ENCODE measurements around the gene HOXC11. TPM values are rescaled to one million over a fixed set of nuclear protein-coding genes. Genes with fewer than 3 reads are reported as not detected.

Gene HOXC11
- not detected for total RNA-seq

DNA sequence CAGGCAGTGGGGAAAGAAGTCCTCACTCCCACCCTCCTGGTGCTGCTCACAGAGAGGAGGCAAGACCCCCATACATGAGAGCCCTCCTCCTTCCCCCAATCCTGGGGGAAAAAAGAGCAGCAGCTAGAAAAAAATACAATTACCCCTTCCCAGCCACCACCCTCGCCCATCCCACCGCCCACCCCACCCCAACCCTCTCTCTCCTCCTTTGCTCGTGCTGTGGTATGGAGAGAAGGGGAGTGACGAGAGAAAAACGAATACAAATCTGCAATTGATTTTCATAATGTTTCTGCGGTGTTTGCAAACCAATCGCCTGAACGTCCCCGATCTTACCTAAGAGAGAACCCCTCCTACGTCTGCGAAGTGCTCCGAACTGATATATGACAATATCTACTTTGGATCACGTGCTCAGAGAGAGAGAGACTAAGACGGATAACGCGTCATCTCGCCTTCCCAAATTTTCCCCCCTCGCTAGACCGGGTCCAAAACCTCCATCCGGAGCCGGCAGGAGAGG, at the start of gene HOXC11:
Gene HOXC11, plus strand, starts transcription at position 405 of the 514 bp plus-strand sequence. CDS start 116 bp downstream, outside the sequence.
- no peak for DNase-seq

DNA sequence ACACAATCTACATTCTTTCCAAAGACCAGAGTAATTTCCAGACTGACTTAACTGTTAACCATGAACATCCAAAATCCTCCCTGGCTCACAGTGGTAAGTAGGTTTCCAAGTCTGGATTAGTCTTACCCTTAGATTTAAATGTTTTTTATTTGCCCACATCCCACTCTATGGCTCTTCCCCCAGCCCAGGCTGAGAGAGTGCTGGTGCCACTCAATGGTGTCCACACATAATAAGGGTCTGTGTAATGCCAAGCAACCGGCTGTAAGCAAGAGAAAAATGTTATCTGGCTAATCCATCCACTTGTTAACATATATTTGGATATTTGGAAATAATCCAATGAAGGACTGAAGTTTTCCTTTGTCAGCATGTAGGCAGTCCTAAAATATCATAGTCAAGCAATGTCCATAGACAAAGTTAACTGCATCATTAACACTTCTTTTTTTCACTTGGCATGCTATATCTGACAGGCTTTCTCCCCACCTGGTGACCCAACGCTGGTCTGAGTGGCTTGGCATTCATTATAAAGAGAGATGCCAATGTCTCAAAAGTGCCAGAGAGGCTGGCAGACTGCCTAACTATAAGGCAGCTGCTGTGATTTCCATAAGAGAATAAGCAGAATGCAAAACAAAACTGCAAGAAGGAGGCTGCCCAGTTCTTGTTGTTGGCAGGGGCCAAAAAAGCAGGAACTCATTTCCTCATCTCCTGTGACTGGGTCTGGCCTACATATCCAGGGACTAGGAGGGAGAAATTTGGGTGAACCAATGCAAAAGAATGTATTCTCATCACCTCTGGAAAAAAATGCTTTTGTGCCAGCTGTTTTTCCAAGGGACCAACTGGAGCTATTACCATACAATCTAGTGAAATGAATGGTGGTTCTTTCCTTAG, 48.2 kb upstream of the HOXC11 start:
- DNase-seq = peak; percentile 89

DNA sequence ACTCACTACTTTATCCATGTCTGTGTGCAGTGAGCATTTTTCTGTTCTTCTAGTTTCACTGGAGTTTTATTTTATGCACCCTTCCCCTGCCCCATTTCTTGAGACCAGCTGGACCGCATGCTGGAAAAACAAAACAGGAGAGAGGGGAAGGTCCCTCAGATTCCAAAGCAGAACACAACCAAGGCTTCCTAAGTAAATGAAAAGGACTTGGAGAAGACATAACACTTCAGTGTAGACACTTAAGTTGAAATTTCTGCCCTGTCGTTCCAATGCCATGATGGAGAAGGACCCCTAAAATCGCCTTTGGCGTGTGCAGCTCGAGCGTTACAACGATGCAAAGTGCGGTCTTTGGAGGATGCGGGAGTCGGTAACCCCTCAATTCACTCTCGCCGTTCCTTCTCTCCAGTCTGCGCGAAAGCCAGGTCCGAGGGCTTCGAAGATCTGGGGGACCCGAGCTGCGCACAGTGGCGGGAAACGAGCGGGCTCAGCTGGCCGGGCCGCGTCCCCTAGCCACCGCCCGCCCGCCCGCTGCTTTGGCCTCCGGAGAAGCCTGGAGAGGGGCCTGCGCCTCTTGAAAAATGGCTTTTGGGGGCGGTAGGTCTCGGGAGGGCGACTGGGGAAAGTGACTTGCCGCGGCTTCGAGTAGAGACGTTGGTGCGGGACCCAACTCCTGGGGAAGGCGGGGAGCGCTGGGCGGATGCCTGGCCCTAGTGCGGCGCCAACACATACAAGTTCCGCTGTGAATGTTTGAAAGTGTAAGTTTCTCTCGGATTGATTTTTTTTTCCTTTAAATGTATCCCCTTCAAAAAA, 45.5 kb upstream of the HOXC11 start:
- no peak for DNase-seq

DNA sequence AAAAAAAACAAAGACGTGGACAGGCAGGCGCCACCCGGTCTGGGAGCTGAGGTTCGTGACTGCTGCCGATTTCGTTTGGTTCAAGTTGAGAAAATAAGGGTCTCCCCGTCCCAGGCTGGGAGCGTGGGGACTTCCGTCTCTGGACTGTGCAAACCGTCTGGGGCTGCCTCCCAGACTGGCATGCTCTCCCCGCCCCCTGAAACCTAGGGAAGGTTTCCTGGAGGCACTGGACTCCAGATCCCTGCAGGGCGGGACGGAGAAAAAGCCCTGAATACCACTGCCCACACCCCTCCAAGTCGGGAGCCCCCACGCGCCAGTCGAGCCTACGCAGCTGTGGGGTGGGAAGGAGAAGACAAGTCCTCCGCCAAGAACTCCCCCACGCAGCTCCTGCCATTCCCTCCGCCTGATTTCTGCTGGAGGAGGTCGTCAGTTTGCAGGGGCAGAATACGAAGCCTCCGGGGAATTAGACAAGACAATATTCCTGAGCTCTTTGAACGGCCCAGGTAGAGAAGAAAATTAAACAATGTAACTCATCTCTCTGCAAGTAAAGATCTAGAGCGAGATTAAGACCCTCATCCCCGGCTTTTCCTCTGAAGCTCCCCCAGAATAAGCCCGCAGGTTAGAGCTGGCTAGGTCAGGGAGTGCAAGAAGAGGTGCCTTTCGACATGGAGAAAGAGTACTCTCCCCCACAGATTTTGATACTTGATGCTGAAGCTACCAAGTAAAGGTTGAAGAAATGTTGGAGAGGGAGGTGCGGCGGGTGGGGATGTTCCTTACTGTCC, 44.7 kb upstream of the HOXC11 start:
- DNase-seq = no peak

DNA sequence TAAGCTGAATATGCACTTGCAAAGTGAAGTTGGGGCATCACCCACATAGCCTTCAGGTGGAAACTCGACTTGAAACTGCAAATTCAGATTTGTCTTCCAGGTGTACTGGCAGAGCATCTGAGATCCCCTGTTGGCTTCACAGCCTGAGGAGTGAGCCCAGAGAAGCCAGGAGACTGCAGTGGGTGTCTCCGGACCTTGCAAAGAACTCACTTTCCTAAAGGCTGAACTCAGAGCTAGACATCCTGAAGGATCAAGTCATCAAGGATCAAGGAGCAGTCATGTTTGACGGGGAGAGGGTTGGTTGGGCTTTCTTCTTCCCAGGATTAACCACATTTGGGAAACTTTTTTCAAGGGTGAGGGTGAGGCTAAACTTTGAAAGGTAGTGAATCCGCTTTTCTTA, 43.4 kb upstream of the HOXC11 start:
- no peak for DNase-seq

DNA sequence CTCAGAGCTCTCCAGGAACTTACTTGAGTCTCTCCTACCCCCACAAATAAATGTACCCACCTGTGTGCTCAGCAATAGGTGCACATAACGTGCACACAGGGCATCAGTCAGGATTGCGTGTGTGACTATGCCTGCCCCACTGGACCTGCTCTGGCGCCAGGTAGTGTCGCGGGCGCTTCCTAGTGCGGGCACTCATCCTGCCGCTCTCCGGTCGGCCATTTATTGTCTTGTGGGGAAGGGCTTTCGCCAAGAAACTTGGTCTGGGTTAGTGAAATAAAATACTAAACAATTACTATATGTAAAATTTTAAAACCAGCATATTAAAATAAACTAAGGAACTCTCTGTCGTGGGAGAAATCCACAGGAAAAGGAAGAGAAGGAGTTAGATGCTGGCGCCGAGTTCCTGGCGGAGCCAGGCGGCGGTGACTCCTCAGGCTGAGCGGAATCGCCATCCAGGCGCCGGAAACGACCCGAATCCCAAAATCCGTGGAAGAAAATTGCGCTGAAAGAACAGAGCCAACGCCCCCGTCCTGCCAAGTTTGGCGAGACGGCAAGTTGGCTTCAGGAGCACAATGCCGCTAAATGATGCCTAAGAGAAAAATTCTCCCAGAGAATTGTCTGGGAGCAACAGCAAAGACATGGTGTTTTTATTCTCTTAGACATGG, 42.2 kb upstream of the HOXC11 start:
- DNase-seq = no peak

DNA sequence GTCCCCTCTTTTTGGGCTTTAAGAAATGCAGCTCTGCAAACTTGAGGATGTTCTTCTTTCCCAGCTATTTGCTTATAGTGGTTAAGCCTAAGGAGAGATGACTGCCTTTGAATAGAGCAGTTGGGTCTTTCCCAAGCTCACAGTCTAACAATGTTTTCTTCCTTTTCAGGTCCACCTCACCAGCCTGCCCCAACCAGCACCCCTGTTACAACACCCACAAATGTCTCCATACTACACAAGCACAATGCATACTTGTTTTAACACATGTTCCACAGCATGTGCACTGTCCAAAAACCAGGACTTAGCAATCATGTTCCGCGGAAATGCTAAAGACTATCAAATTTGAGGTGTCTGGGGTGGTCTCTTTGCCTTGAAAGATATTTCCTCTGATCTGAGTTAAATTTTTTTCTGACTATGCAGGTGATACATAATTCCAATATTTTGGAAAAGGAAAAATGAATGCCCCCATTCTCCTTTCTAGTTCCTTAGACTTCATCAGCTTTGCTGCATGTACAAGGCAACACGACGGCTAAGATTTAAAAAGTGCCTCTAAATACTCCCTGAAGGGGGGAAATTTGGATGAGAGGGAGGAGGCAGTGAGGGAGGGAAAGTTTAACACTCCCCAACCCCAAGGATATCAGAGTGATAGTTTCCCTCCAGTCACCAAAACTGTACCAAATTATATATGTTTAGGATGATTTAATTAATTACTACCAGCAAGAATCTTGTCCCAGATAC, 40.9 kb upstream of the HOXC11 start:
- no peak for DNase-seq

DNA sequence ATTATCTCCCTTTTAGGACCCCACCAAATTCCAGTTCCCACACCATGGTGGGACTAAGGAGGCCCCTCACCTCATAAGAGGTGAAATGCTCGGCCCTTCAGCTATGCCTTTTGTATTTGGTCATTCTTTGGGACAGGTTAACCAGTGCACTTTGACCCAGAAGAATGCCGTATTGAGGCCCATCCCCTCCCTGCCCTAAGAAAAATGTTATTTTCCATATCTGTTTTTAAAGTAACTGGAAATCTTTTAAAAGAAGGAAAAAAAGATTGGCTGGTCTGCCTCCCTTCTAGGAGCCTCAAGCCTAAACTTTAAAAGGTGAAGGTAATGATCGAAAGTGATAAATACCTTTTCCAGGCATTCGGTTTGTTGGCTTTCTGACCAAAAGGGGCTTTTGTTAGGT, 40.0 kb upstream of the HOXC11 start:
- no peak for DNase-seq

DNA sequence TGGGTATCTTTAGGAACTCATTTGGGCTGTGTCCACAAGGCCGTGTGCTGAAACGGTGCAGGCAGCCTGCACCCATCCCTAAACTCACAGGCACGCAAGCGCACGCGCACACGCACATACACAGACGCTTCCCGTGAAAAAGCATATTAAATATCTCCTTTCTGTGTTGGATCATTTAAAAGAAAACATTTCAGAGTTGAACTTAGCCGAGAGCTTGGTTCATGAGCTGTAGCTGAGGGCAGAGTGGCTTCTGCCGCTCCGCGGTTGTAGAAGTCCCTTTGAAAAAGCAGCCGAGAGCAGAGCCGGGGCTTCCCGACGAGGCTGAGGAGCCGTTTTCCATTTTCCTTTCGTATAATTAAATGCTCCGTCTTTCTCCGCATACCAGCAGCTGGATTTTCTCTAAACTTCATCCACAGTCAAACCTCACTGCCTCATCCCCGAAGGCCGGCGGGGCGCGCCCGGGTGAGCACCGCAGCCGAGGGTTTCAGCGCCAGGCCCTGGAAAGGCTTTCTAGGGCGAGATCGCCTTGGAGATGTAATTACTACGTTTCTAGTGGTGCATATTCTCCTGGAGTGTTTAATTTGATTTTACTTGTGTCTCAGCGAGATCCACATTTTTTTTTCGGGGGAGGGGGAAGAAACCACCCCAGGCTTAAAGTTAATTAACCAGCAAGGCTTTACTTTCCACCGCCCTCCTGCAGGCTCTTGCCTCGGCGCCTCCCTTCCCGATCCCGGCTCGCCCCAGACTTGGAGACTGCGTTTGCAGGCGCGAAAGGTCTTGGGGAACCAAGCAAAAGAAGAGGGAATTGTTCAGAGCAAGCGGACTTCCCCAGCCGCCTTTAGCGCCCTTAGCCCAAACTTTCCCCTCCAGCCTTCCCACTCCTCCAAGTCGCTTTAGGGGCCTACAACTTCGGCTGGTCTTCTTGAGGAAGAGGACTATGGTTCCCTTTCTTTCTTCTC, 37.3 kb upstream of the HOXC11 start:
- DNase-seq = no peak

DNA sequence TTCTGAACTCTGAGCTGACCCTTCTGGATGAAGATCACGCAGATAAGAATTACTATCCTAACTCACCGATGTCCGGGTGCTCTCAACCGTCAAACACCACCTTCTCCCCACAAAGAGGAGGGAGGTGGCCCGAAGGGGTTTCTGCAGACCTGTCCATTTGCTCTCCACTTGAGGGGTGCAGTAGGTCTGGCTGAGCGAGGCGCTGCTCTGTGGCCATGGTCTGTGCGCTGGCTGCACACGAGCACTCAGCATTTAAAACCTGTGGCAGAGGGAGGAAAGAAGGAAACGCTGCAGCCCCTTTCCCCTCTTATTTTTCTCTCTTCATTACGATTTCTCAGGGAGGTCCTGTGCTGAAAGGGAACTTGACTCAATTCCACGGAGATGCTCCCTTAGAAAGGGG, 35.8 kb upstream of the HOXC11 start:
- DNase-seq = no peak

DNA sequence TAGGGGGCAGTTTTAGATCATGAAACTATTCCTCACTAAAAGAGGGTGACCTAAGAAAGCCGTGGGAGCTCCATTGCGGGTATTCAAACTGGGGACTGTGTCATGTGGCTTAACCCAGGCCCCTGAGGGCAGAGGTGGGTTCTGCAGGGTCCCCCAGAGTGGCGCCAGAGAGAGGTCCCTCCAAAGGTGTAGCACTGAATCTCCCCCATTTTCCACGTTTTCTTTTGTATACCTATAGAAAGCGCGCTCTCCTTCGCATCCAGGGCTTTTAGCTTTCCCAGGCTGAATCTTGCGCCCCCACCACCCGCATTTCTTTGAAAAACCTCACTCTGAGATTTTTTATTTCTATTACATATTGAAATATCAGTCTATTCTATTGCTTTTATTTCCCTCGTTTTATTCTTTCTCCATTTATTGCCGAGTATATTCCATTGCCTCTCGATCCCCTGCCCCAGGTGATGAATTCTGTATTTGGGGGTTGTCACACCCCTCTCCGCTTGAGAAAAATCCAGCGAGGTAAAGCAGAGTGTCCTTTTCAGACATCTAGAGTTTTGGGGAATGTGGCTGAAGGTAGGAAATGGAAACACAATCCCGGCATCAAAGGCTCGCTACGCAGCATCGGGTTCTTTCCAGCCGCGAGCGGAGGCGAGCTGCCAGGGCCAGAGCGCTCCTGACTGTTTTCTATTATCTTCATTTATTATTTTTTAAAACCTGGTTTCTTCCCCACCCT, 35.2 kb upstream of the HOXC11 start:
- DNase-seq = no peak

DNA sequence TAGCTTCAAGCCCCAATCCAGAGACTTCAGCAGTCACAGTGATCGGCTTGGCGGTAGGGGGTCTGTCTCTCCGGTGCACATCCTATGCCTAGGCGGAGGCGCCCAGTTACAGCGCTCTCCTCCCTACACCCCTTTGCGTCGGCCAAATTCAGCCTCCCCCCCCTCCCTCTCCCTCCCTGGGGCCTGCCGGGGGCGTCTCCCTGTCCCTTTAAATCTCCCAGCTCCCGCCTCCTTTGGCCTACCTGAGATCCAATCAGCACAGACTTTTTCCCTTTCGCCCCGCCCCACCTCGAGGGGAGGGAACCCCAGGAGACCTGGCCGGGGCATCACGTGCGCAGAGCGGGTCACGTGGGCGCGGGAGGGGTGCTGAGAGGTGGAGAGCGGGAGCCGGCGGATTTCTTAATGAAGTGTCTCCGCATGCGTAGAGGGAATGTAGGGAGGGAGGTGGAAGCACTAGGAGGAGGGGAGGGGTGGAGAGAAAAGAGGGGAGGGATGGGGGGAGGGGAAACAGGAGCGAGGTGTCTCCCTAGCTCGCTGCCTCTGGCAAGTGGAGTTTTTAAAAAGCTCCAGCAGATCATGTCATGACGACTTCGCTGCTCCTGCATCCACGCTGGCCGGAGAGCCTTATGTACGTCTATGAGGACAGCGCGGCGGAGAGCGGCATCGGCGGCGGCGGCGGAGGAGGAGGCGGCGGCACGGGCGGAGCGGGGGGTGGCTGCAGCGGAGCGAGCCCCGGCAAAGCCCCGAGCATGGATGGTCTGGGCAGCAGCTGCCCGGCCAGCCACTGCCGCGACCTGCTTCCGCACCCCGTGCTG, 34.4 kb upstream of the HOXC11 start, which contains the start of gene HOXC13:
Gene HOXC13, plus strand, starts transcription at position 506 of the 815 bp plus-strand sequence. Its CDS starts 76 bp downstream, at position 582.
- DNase-seq = peak; percentile 59

DNA sequence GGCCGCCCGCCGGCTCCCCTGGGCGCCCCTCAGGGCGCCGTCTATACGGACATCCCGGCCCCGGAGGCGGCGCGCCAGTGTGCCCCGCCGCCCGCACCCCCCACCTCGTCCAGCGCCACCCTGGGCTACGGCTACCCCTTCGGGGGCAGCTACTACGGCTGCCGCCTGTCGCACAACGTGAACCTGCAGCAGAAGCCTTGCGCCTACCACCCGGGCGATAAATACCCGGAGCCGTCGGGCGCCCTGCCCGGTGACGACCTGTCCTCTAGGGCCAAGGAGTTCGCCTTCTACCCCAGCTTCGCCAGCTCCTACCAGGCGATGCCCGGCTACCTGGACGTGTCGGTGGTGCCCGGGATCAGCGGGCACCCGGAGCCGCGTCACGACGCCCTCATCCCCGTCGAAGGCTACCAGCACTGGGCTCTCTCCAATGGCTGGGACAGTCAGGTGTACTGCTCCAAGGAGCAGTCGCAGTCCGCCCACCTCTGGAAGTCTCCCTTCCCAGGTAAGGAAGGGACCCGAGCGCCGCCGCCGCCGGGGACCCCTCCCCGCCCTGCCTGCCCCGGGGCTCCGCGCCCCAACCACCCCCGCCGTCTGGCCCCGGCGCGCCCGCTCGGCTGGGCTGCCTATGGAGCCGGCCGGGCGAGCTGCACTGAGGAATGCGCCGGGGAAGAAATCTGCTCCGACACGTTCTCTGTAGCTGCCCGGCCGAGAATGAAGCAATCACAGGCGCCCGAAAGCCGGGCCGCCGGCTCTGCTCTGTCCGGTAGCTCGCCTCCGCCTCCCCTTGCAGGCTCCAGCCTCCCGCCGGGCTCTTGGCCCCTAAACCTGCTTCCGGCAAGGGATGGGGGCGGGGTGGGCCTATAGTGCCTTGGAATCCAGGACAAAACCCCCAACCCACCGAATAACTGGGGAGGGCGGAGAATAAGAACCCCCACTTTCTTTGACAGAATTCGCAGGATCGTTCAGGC, 33.5 kb upstream of the HOXC11 start:
- no peak for DNase-seq

DNA sequence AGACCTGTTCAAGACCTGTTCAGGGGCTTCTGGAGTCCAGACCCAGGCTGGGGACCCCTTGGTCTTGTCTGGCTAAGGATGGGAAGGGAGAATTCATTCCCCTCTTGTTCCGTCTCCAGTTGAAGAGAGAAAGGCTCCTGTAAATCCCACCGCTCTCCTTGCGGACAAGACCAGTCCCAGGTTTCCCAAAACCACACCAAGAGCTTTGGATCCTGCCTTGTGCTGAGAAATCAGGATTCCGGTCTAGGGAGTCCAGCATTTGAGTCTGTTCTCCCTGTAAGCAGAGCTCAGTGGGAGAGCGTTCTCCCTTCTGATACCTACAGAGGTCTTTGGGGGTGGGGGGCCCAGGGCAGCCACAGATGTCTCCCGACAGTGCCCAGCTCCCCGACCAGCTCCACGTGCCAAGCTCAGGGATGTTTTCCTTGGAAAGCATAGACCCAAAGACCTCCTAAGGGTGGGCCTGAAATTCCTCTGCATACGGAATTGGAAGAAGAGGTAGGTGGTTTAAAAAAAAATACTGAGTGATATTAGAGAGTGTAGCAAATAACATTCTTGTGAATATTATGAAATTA, 32.4 kb upstream of the HOXC11 start:
- no peak for DNase-seq

DNA sequence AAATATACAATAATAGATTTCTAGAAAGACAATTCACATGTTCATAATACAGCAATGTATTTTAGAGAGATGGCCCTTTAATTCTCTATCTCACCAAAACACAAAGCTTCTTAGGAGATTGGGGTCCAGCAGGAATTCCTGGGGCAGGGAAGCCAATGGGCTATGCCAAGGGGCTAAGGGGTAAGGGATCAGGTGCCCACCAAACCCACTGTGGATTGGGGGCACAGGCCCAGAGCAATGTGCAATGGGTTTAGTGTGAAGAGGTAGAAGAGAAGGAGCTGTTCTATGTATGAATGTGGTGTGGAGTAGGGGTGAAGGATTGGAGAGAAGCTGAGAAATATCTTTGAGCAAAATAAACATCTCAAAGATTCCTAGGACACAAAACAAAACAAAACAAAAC, 31.7 kb upstream of the HOXC11 start:
- DNase-seq = no peak

DNA sequence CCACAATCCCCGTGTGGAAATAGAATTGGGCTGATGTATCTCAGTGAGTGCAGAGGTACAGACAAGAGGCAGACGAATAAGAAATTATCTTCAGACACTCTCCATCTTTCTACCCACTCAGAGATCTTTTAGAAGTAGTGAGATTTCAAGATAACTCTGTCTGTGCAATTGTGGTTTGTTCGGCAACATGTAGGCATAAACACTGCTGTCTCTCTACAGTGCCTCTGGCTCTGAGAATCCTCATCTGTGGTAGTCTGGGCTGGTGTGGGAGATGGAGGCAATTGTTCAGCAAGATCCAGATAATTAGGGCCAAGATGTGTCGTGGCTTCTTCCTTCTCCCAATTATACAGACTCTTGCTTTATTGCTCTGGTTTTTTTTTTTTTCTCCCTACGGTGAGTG, 31.2 kb upstream of the HOXC11 start:
- DNase-seq = no peak
